SK-N-SH treated with all-trans-retinoic acid at 6 μM for 48 hours (cell line): ENCODE results near the gene NXPH4.

ENCODE experiments used
- ARNTL ChIP-seq: fragments of 450-650 bp; formaldehyde crosslinking; IDR thresholded peaks from 2 replicates; pipeline ENCODE4 v1.5.0; 2020; ENCODE audit warnings: low read depth, mild to moderate bottlenecking, moderate library complexity, borderline replicate concordance
- BACH2 ChIP-seq: fragments of 250-450 bp; sonication (Bioruptor Pico); IDR thresholded peaks from 2 replicates; pipeline ENCODE4 v1.9.0; 2021; ENCODE audit warnings: mild to moderate bottlenecking, borderline replicate concordance
- CSDC2 ChIP-seq: fragments of 250-450 bp; sonication (Bioruptor Pico); IDR thresholded peaks from 2 replicates; pipeline ENCODE4 v1.5.0; 2020; ENCODE audit warnings: mild to moderate bottlenecking, moderate library complexity
- GLIS3 ChIP-seq: fragments of 250-450 bp; sonication (Bioruptor Pico); IDR thresholded peaks from 2 replicates; pipeline ENCODE4 v1.5.0; 2020; ENCODE audit warnings: mild to moderate bottlenecking, moderate library complexity
- ISL1 ChIP-seq: fragments of 250-450 bp; sonication (Bioruptor Pico); IDR thresholded peaks from 2 replicates; pipeline ENCODE4 v2.1.2; 2022; ENCODE audit warnings: mild to moderate bottlenecking, moderate library complexity
- RARB ChIP-seq: fragments of 250-450 bp; sonication (Bioruptor Pico); IDR thresholded peaks from 2 replicates; pipeline ENCODE4 v1.8.0; 2021; ENCODE audit warnings: mild to moderate bottlenecking, moderate library complexity
- TOX ChIP-seq: fragments of 250-450 bp; sonication (Bioruptor Pico); IDR thresholded peaks from 2 replicates; pipeline ENCODE4 v1.8.0; 2021; ENCODE audit warnings: mild to moderate bottlenecking, moderate library complexity, borderline replicate concordance
- ZFP3 ChIP-seq: fragments of 250-450 bp; sonication (Bioruptor Pico); IDR thresholded peaks from 2 replicates; pipeline ENCODE4 v1.5.0; 2020; ENCODE audit warnings: mild to moderate bottlenecking, moderate library complexity
- ZFP30 ChIP-seq: fragments of 450-650 bp; formaldehyde crosslinking; IDR thresholded peaks from 2 replicates; pipeline ENCODE4 v1.5.0; 2022; ENCODE audit warnings: mild to moderate bottlenecking, moderate library complexity
- TF ChIP-seq, protein P1 (sequence below): fragments of 250-450 bp; sonication (Bioruptor Pico); IDR thresholded peaks from 2 replicates; pipeline ENCODE4 v1.5.1; 2020; ENCODE audit warnings: low read depth, mild to moderate bottlenecking, moderate library complexity
- TF ChIP-seq, protein P2 (sequence below): fragments of 250-450 bp; sonication (Bioruptor Pico); IDR thresholded peaks from 2 replicates; pipeline ENCODE4 v1.8.0; 2020; ENCODE audit warnings: mild to moderate bottlenecking, moderate library complexity, borderline replicate concordance

DNA sequence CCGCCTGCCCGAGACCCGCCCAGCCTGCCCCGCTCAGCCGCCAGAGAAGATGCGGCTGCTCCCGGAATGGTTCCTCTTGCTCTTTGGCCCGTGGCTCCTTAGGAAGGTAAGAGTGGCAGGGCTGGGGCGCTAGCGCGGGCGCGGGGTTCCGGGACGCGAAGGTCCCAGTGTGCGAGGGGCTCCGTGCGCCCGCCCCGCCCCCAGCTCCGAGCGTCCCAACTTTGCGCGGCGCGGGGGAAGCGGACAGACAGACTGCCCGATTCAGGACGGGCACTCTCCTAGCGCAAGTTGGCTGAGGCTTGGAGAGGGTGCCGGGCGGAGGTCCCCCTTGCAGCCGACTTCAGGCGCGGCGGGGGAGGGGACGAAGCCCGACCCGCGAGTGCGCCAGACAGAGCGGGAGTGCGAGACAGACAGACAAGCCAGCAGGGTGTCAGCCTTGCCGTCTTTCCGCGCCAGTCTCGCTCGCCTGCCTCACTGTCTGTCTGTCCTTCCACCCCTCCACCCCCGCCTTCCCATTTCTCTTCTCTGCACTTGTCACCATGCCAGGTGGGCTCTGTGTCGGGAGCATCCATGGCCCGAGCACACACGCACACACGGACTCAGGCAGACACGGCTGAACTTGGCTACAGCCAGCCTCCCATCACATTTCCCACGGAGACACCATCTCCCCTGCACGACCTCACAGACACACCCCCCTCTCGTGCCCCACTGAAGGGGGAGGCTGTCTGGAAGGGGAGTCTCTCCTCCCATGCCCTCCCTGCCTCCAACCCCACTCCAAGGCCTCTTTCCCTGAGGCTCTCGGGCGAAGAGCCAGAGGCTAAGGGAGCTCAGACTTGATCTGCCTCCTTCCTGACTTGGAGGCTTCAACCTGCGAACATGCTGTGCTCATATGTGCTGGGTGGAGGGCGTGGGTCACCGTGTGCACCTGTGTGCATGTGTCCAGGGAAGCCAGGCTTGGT is 606 bp downstream of the NXPH4 start:
- TF ChIP-seq ISL1 (no peak), GLIS3 (CRISPR knock-in tag) (no peak), ZFP3 (no peak), ARNTL (CRISPR knock-in tag) (no peak), BACH2 (no peak), RARB (CRISPR knock-in tag) (no peak), ZFP30 (CRISPR knock-in tag) (no peak), CSDC2 (CRISPR knock-in tag) (no peak), TOX (CRISPR knock-in tag) (no peak)
- TF ChIP-seq, protein P1, sequence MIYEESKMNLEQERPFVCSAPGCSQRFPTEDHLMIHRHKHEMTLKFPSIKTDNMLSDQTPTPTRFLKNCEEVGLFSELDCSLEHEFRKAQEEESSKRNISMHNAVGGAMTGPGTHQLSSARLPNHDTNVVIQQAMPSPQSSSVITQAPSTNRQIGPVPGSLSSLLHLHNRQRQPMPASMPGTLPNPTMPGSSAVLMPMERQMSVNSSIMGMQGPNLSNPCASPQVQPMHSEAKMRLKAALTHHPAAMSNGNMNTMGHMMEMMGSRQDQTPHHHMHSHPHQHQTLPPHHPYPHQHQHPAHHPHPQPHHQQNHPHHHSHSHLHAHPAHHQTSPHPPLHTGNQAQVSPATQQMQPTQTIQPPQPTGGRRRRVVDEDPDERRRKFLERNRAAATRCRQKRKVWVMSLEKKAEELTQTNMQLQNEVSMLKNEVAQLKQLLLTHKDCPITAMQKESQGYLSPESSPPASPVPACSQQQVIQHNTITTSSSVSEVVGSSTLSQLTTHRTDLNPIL (CRISPR knock-in tag) = no peak
- TF ChIP-seq, protein P2, sequence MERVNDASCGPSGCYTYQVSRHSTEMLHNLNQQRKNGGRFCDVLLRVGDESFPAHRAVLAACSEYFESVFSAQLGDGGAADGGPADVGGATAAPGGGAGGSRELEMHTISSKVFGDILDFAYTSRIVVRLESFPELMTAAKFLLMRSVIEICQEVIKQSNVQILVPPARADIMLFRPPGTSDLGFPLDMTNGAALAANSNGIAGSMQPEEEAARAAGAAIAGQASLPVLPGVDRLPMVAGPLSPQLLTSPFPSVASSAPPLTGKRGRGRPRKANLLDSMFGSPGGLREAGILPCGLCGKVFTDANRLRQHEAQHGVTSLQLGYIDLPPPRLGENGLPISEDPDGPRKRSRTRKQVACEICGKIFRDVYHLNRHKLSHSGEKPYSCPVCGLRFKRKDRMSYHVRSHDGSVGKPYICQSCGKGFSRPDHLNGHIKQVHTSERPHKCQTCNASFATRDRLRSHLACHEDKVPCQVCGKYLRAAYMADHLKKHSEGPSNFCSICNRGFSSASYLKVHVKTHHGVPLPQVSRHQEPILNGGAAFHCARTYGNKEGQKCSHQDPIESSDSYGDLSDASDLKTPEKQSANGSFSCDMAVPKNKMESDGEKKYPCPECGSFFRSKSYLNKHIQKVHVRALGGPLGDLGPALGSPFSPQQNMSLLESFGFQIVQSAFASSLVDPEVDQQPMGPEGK (CRISPR knock-in tag) = no peak
